Activated CD4-positive, CD25-positive, alpha-beta regulatory T cell treated with anti-CD3 and anti-CD28 coated beads, Interleukin-2, amount 50 U/mL, for 16 hours (primary cell): ENCODE data around the gene RABL6.

Source experiments
- DNase-seq: peaks from one replicate; pipeline ENCODE4 v3.0.0-alpha.2; 2020; ENCODE audit warnings: low read depth, low spot score

RABL6 gene

GRCh38 chr9:136847088-136847825, 39.5 kb downstream of the RABL6 start:
- DNase-seq = no peak

- DNase-seq = peak; percentile 40
Measured at GRCh38 chr9:136847826-136848392, 40.2 kb downstream of the RABL6 start.

- DNase-seq = no peak
Measured at GRCh38 chr9:136848393-136849037, 40.8 kb downstream of the RABL6 start.

GRCh38 chr9:136849038-136849959, 41.6 kb downstream of the RABL6 start, which contains the start of gene PHPT1:
Gene PHPT1 (plus strand): TSS chr9:136849409. CDS start chr9:136849431, 22 bp downstream.
- DNase-seq = peak; percentile 90

GRCh38 chr9:136849960-136850865, 42.5 kb downstream of the RABL6 start:
- no peak for DNase-seq

- no peak for DNase-seq
Measured at GRCh38 chr9:136850866-136851775, 43.4 kb downstream of the RABL6 start.

GRCh38 chr9:136851941-136852663, 44.4 kb downstream of the RABL6 start, which contains the start of gene MAMDC4:
Gene MAMDC4 (plus strand): TSS chr9:136852346. CDS start chr9:136852417, 71 bp downstream.
- no peak for DNase-seq

GRCh38 chr9:136852664-136853595, 45.2 kb downstream of the RABL6 start:
- no peak for DNase-seq

- DNase-seq = no peak
Measured at GRCh38 chr9:136853596-136854112, 45.9 kb downstream of the RABL6 start.

- DNase-seq = no peak
Measured at GRCh38 chr9:136854113-136854841, 46.5 kb downstream of the RABL6 start.

GRCh38 chr9:136854842-136855460, 47.2 kb downstream of the RABL6 start:
- no peak for DNase-seq

GRCh38 chr9:136855461-136856078, 47.8 kb downstream of the RABL6 start:
- DNase-seq = no peak

- no peak for DNase-seq
Measured at GRCh38 chr9:136856079-136856476, 48.3 kb downstream of the RABL6 start.

- DNase-seq = no peak
Measured at GRCh38 chr9:136856541-136857141, 48.9 kb downstream of the RABL6 start.

GRCh38 chr9:136857166-136857565, 49.4 kb downstream of the RABL6 start:
- no peak for DNase-seq
